Smooth muscle cell (in vitro differentiated cells): ENCODE data around the gene CRTC3. TPM values are rescaled to one million over a fixed set of nuclear protein-coding genes. Genes with fewer than 3 reads are reported as not detected.

Experiments used
- DNase-seq: peaks from one replicate; lab custom pipeline; 2025; ENCODE audit not compliant: unreplicated experiment; lab: John Stamatoyannopoulos, UW
- H2AFZ ChIP-seq: fragments of 200-600 bp; sonication (generic); 2 replicates; pipeline ENCODE4 v1.6.0; 2016; ENCODE audit warnings: antibody characterized with exemption, low read depth, mild to moderate bottlenecking
- H3F3A ChIP-seq: fragments of 200-600 bp; sonication (generic); 2 replicates; pipeline ENCODE4 v1.6.0; 2017; ENCODE audit warnings: antibody characterized with exemption, low read depth
- H3K27ac ChIP-seq: fragments of 200-600 bp; sonication (generic); 2 replicates; pipeline ENCODE4 v1.5.1; 2016; ENCODE audit warnings: low read depth, mild to moderate bottlenecking
- H3K27me3 ChIP-seq: fragments of 200-600 bp; sonication (generic); 2 replicates; pipeline ENCODE4 v1.6.1; 2016; ENCODE audit warnings: low read depth, mild to moderate bottlenecking
- H3K36me3 ChIP-seq: fragments of 200-600 bp; sonication (generic); 2 replicates; pipeline ENCODE4 v1.5.1; 2016; ENCODE audit warnings: low read depth
- H3K4me1 ChIP-seq: fragments of 200-600 bp; sonication (generic); 2 replicates; pipeline ENCODE4 v1.5.1; 2016; ENCODE audit warnings: low read depth
- H3K4me2 ChIP-seq: fragments of 200-600 bp; sonication (generic); 2 replicates; pipeline ENCODE4 v1.6.0; 2016; ENCODE audit warnings: mild to moderate bottlenecking
- H3K4me3 ChIP-seq: fragments of 200-600 bp; sonication (generic); 2 replicates; pipeline ENCODE4 v1.5.1; 2016; ENCODE audit warnings: mild to moderate bottlenecking
- H3K79me2 ChIP-seq: fragments of 200-600 bp; sonication (generic); 2 replicates; pipeline ENCODE4 v1.6.0; 2016; ENCODE audit warnings: low read depth, mild to moderate bottlenecking
- H3K9ac ChIP-seq: fragments of 200-600 bp; sonication (generic); 2 replicates; pipeline ENCODE4 v1.6.0; 2016; ENCODE audit warnings: low read depth
- H3K9me3 ChIP-seq: fragments of 200-600 bp; sonication (generic); replicated peaks from 2 replicates; pipeline ENCODE4 v1.5.1; 2016; ENCODE audit warnings: low read depth
- H4K20me1 ChIP-seq: fragments of 200-600 bp; sonication (generic); 2 replicates; pipeline ENCODE4 v1.6.0; 2016; ENCODE audit warnings: low read depth
- WGBS: methylation state at CpG from one replicate; pipeline ENCODE4 v1.1.7; 2016; ENCODE audit warnings: low lambda C conversion rate; 5-methylcytosine and 5-hydroxymethylcytosine counted together
- polyA plus RNA-seq: library from polyadenylated mRNA; unstranded; fragments of >200 nt; fragmentation: Nextera tagmentation; extraction: Ambion mirVana; gene quantifications from 2 replicates; pipeline ENCODE4 v1.2.1, GENCODE V29; 2016
- total RNA-seq: library from RNA; depleted of rRNA; stranded (reverse); fragments of >200 nt; gene quantifications from 2 replicates; pipeline ENCODE4 v1.2.3, GENCODE V29; 2014
- TF ChIP-seq, protein P1 (sequence below): fragments of 200-600 bp; sonication (generic); IDR thresholded peaks from 2 replicates; pipeline ENCODE4 v1.5.1; 2017; ENCODE audit warnings: borderline replicate concordance, mild to moderate bottlenecking, antibody characterized with exemption; ENCODE audit not compliant: insufficient read depth, poor library complexity, severe bottlenecking

Gene CRTC3
- total and polyA plus RNA-seq, 2 experiments from 2014 or later: 12.2 to 12.5 TPM

- H3K4me1 ChIP-seq: peaks cover 10% of the 10 kb centered on the region
- H3K36me3 ChIP-seq: no peaks in the 10 kb centered on the region
- peaks cover 80% of the 10 kb centered on the region for H4K20me1 ChIP-seq
- H3K27me3 ChIP-seq: no peaks in the 10 kb centered on the region
- H3K9ac ChIP-seq: no peak overlapping the region
- H3K4me2 ChIP-seq: no peak overlapping the region
- no peak overlapping the region for H3K4me3 ChIP-seq
- peaks cover 17% of the 10 kb centered on the region for H3K79me2 ChIP-seq
- no peak overlapping the region for H2AFZ ChIP-seq
- no peak for DNase-seq
- 62% methylated on average over 7 of the region's 7 CpGs for WGBS
- H3K27ac ChIP-seq: no peak overlapping the region
- TF ChIP-seq, protein P1, sequence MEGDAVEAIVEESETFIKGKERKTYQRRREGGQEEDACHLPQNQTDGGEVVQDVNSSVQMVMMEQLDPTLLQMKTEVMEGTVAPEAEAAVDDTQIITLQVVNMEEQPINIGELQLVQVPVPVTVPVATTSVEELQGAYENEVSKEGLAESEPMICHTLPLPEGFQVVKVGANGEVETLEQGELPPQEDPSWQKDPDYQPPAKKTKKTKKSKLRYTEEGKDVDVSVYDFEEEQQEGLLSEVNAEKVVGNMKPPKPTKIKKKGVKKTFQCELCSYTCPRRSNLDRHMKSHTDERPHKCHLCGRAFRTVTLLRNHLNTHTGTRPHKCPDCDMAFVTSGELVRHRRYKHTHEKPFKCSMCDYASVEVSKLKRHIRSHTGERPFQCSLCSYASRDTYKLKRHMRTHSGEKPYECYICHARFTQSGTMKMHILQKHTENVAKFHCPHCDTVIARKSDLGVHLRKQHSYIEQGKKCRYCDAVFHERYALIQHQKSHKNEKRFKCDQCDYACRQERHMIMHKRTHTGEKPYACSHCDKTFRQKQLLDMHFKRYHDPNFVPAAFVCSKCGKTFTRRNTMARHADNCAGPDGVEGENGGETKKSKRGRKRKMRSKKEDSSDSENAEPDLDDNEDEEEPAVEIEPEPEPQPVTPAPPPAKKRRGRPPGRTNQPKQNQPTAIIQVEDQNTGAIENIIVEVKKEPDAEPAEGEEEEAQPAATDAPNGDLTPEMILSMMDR: no peak
- no peaks in the 10 kb centered on the region for H3F3A ChIP-seq
- H3K9me3 ChIP-seq: no peaks in the 10 kb centered on the region
Observed at GRCh38 chr15:90580541-90580940, 50.8 kb downstream of the CRTC3 start.

- Histone ChIP-seq H3K27me3 (no peaks in the 10 kb centered on the region), H3K4me1 (peaks cover 10% of the 10 kb centered on the region), H3K4me2 (no peak overlapping the region), H3K9ac (no peak overlapping the region), H3K36me3 (no peaks in the 10 kb centered on the region), H3K27ac (no peak overlapping the region), H3K9me3 (no peaks in the 10 kb centered on the region), H3K4me3 (no peak overlapping the region), H2AFZ (no peak overlapping the region), H4K20me1 (peaks cover 80% of the 10 kb centered on the region), H3K79me2 (peaks cover 13% of the 10 kb centered on the region), H3F3A (no peaks in the 10 kb centered on the region)
- TF ChIP-seq, protein P1: no peak
- no peak for DNase-seq
- 62% methylated on average over 3 of the region's 3 CpGs for WGBS
Observed at GRCh38 chr15:90580946-90581345, 51.2 kb downstream of the CRTC3 start.

- Histone ChIP-seq H4K20me1 (peaks cover 82% of the 10 kb centered on the region), H3K79me2 (peaks cover 13% of the 10 kb centered on the region), H3K4me1 (peaks cover 10% of the 10 kb centered on the region), H3F3A (no peaks in the 10 kb centered on the region), H3K9me3 (no peaks in the 10 kb centered on the region), H3K27ac (no peak overlapping the region), H3K36me3 (no peaks in the 10 kb centered on the region), H3K27me3 (no peaks in the 10 kb centered on the region), H3K4me2 (no peak overlapping the region), H2AFZ (no peak overlapping the region), H3K4me3 (no peak overlapping the region), H3K9ac (no peak overlapping the region)
- TF ChIP-seq, protein P1: no peak
- 78% methylated on average over 6 of the region's 6 CpGs for WGBS
- DNase-seq: no peak
Observed at GRCh38 chr15:90581771-90582352, 52.1 kb downstream of the CRTC3 start.

DNA sequence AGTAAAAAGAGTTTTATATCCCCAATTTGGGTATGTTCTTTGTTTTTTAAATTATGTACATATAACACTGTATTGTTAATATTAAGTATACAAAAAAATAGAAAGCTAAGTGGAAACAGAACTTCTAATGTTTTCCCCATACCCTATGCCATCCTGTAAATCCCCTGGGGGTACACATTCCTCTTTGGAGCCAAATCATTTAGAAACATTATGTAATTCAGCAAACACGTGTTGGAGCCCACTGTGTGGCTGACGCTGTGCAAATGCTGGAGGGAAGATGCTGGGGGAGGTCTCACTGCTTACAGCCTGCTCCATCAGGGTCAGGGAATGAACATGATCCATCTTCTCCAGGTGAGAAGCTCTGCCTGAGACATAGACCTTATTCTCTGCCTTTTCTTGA lies 52.8 kb downstream of the CRTC3 start:
- WGBS: 58% methylated on average over 2 of the region's 2 CpGs
- H3F3A ChIP-seq: no peaks in the 10 kb centered on the region
- TF ChIP-seq, protein P1: no peak
- DNase-seq: no peak
- H2AFZ ChIP-seq: no peak overlapping the region
- no peak overlapping the region for H3K9ac ChIP-seq
- H3K4me1 ChIP-seq: peaks cover 10% of the 10 kb centered on the region
- H3K79me2 ChIP-seq: peaks cover 7% of the 10 kb centered on the region
- H3K36me3 ChIP-seq: no peaks in the 10 kb centered on the region
- H4K20me1 ChIP-seq: peaks cover 84% of the 10 kb centered on the region
- no peak overlapping the region for H3K4me3 ChIP-seq
- H3K4me2 ChIP-seq: no peak overlapping the region
- H3K27ac ChIP-seq: no peak overlapping the region
- H3K9me3 ChIP-seq: no peaks in the 10 kb centered on the region
- H3K27me3 ChIP-seq: no peaks in the 10 kb centered on the region
